GM23338 (cell line): ENCODE results near the gene TNS3.

Experiments used
- CREB1 ChIP-seq: fragments of 250-450 bp; sonication (Bioruptor Pico); IDR thresholded peaks from 2 replicates; pipeline ENCODE4 v1.5.0; 2020; ENCODE audit warnings: low read depth, mild to moderate bottlenecking, moderate library complexity
- CTCF ChIP-seq, 2 experiments: fragments of 200-600 bp in 1 of 2; sonication (generic) in 1 of 2; conservative IDR thresholded peaks; 2 replicates each; pipeline versions ENCODE4 v1.5.1 to v1.6.1; 2016 to 2017; ENCODE audit warnings: antibody characterized with exemption in 2 of 2, low read depth in 2 of 2, mild to moderate bottlenecking in 2 of 2, moderate library complexity in 1 of 2
- ETS1 ChIP-seq: IDR thresholded peaks from 2 replicates; pipeline ENCODE4 v1.6.1; 2016; ENCODE audit warnings: antibody characterized with exemption
- EZH2 ChIP-seq: fragments of 200-600 bp; sonication (generic); IDR thresholded peaks from one replicate; pipeline ENCODE4 v1.8.0; 2017; ENCODE audit warnings: antibody characterized with exemption, mild to moderate bottlenecking, low read depth; ENCODE audit not compliant: unreplicated experiment
- EZH2phosphoT487 ChIP-seq: fragments of 200-600 bp; sonication (generic); IDR thresholded peaks from one replicate; pipeline ENCODE4 v1.8.1; 2018; ENCODE audit warnings: antibody characterized with exemption; ENCODE audit not compliant: unreplicated experiment
- JUNB ChIP-seq: IDR thresholded peaks from one replicate; pipeline ENCODE4 v1.6.1; 2016; ENCODE audit warnings: antibody characterized with exemption; ENCODE audit not compliant: unreplicated experiment
- POLR2AphosphoS5 ChIP-seq: IDR thresholded peaks from 2 replicates; pipeline ENCODE4 v1.6.1; 2016; ENCODE audit warnings: antibody characterized with exemption, low read depth
- REST ChIP-seq: IDR thresholded peaks from one replicate; pipeline ENCODE4 v1.6.1; 2018; ENCODE audit warnings: antibody characterized with exemption; ENCODE audit not compliant: unreplicated experiment
- STAT1 ChIP-seq: IDR thresholded peaks from one replicate; pipeline ENCODE4 v1.6.1; 2016; ENCODE audit warnings: antibody characterized with exemption; ENCODE audit not compliant: unreplicated experiment
- ZNF114 ChIP-seq: fragments of 250-450 bp; sonication (Bioruptor Pico); IDR thresholded peaks from 2 replicates; pipeline ENCODE4 v1.5.0; 2020; ENCODE audit warnings: mild to moderate bottlenecking, moderate library complexity

- TF ChIP-seq EZH2phosphoT487 = no peak
- TF ChIP-seq CTCF (conservative IDR thresholded peaks at IDR 0.05; ENCODE audit: low read depth in 2 of 2) = 0 out of 4 replicates have a peak, but pooled peaks of 1 of the 2 experiments have one; percentile 7
- TF ChIP-seq EZH2 = no peak
- no peak for TF ChIP-seq POLR2AphosphoS5
- TF ChIP-seq REST = no peak
- no peak for TF ChIP-seq CREB1 (CRISPR knock-in tag)
- no peak for TF ChIP-seq STAT1
- no peak for TF ChIP-seq ZNF114
- no peak for TF ChIP-seq JUNB
- no peak for TF ChIP-seq ETS1
Measured at GRCh38 chr7:47580811-47581331, 1.0 kb downstream of the TNS3 start.
